HG02642 (cell line): ENCODE measurements around the gene GOLT1A.

Experiments
- ATAC-seq: cut with Tn5 transposase; IDR thresholded peaks from one replicate; pipeline ENCODE4 v1.9.1; 2021; ENCODE audit warnings: mild to moderate bottlenecking; ENCODE audit not compliant: unreplicated experiment, poor library complexity

Gene GOLT1A

GRCh38 chr1:204221271-204221670 is 7.5 kb upstream of the GOLT1A start:
- ATAC-seq, result no peak

- ATAC-seq, result no peak
Observed at GRCh38 chr1:204219971-204220616, 6.3 kb upstream of the GOLT1A start.

- no peak for ATAC-seq
Observed at GRCh38 chr1:204218552-204218951, 4.8 kb upstream of the GOLT1A start.

- ATAC-seq, result no peak
Observed at GRCh38 chr1:204217648-204218000, 3.8 kb upstream of the GOLT1A start.

- ATAC-seq, result no peak
Observed at GRCh38 chr1:204216880-204217647, 3.3 kb upstream of the GOLT1A start.

- ATAC-seq, result no peak
Observed at GRCh38 chr1:204216236-204216635, 2.4 kb upstream of the GOLT1A start.

- ATAC-seq, result no peak
Observed at GRCh38 chr1:204212715-204213114, 1.1 kb downstream of the GOLT1A start.

- ATAC-seq, result no peak
Observed at GRCh38 chr1:204211046-204211445, 2.7 kb downstream of the GOLT1A start.

- ATAC-seq, result peak; percentile 64
Observed at GRCh38 chr1:204207136-204207616, 6.6 kb downstream of the GOLT1A start.

GRCh38 chr1:204206121-204206520 is 7.7 kb downstream of the GOLT1A start:
- no peak for ATAC-seq

GRCh38 chr1:204205486-204205885 is 8.3 kb downstream of the GOLT1A start:
- ATAC-seq, result no peak

- no peak for ATAC-seq
Observed at GRCh38 chr1:204204944-204205343, 8.8 kb downstream of the GOLT1A start.

GRCh38 chr1:204203206-204203767 is 10.5 kb downstream of the GOLT1A start:
- ATAC-seq, result no peak

- no peak for ATAC-seq
Observed at GRCh38 chr1:204202481-204202880, 11.3 kb downstream of the GOLT1A start.

- no peak for ATAC-seq
Observed at GRCh38 chr1:204201348-204202040, 12.3 kb downstream of the GOLT1A start.

GRCh38 chr1:204199579-204199978 is 14.2 kb downstream of the GOLT1A start:
- ATAC-seq, result no peak

GRCh38 chr1:204198348-204199340 is 15.1 kb downstream of the GOLT1A start:
- no peak for ATAC-seq

GRCh38 chr1:204197068-204197467 is 16.7 kb downstream of the GOLT1A start:
- ATAC-seq, result no peak

- ATAC-seq, result no peak
Observed at GRCh38 chr1:204196068-204196795, 17.6 kb downstream of the GOLT1A start, which contains the start of gene KISS1. Gene KISS1 (minus strand): TSS chr1:204196491. CDS start chr1:204192876, 3,615 bp downstream.
